IPS-15b (cell line): ENCODE results near the gene CSRNP3.

ENCODE experiments used
- H3K27me3 ChIP-seq: one replicate; pipeline ENCODE4 v1.6.1; 2013; ENCODE audit warnings: low read length; ENCODE audit not compliant: control insufficient read depth, insufficient read depth
- H3K36me3 ChIP-seq: one replicate; pipeline ENCODE4 v1.6.1; 2013; ENCODE audit warnings: low read length; ENCODE audit not compliant: control insufficient read depth, insufficient read depth
- H3K4me1 ChIP-seq: one replicate; pipeline ENCODE4 v1.6.1; 2013; ENCODE audit warnings: mild to moderate bottlenecking, low read length; ENCODE audit not compliant: control insufficient read depth, insufficient read depth
- H3K4me3 ChIP-seq: one replicate; pipeline ENCODE4 v1.5.1; 2013; ENCODE audit warnings: low read depth, low read length
- H3K9ac ChIP-seq: one replicate; pipeline ENCODE4 v1.6.1; 2013; ENCODE audit warnings: low read depth, mild to moderate bottlenecking, low read length
- H3K9me3 ChIP-seq: one replicate; pipeline ENCODE4 v1.6.1; 2013; ENCODE audit warnings: mild to moderate bottlenecking, low read length; ENCODE audit not compliant: control insufficient read depth, insufficient read depth

CSRNP3 gene

DNA sequence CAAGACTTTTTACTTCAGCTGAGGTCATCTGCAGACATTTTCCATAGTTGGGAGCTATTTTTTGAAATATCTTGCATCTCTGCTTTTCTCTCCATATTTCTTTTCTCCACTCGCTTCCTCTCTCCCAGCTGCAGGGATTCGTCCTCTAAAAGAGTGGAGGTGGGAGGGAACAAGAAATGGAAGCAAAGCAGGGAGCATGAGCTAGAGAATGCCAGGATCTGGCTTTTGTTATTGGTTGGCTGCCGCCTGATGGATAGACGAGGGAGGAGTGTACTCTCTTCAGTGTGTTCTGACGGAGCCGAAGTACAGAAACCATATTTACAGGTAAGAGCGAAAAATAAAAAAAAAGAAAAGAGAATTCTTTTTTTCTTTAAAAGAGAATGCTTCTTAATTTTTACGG lies at the start of gene CSRNP3:
Gene CSRNP3, plus strand, starts transcription at position 282 of the 400 bp plus-strand sequence. CDS start 125,368 bp downstream, outside the sequence.
- no peaks in the 10 kb centered on the region for H3K27me3 ChIP-seq
- peak within 1 kb of the TSS; percentile 71 for H3K4me3 ChIP-seq
- no peaks in the 10 kb centered on the region for H3K36me3 ChIP-seq
- H3K9me3 ChIP-seq = no peaks in the 10 kb centered on the region
- H3K9ac ChIP-seq = no peak within 1 kb of the TSS
- H3K4me1 ChIP-seq = peaks cover 11% of the 10 kb centered on the region

DNA sequence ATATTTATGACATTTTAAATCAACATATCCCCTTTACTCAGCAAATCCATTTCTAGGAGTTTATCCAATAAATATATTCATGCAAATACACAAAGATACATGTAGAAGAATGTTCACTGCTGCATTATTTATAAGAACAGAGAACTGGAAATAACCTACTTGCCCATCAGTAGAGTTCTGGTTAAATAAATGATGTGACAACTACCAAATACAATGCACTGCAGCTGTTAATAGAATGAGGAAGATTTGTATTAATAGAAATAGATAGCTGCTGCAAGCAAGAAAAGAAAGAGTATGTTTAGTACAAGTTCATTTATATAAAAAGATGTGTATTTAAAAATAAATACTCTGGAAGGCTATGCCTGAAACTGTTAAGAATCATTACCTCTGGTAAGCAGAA lies 49.3 kb upstream of the CSRNP3 start:
- Histone ChIP-seq H3K4me1 (no peaks in the 10 kb centered on the region), H3K4me3 (no peak overlapping the region), H3K27me3 (no peaks in the 10 kb centered on the region), H3K36me3 (peaks cover 2% of the 10 kb centered on the region), H3K9ac (no peak overlapping the region), H3K9me3 (peaks cover 11% of the 10 kb centered on the region)

DNA sequence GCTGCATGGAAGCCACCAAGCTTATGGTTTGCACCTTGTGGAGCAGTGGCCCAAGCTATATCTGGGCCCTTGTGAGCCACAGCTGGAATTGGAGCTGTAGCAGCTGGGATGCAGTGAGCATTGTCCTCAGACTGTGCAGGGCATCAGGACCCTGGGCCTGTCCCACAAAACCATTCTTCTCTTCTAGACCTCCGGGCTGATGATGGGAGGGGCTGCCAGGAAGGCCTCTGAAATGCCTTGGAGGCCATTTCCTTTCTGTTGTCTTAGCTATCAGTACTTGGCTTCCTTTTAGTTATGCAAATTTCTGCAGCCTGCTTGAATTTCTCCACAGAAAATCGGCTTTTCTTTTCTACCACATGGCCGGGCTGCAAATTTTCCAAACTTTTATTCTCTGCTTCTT lies 46.4 kb upstream of the CSRNP3 start:
- Histone ChIP-seq H3K9ac (no peak overlapping the region), H3K4me3 (peak overlapping the region; percentile 8), H3K4me1 (no peaks in the 10 kb centered on the region), H3K9me3 (peaks cover 11% of the 10 kb centered on the region), H3K27me3 (no peaks in the 10 kb centered on the region), H3K36me3 (peaks cover 2% of the 10 kb centered on the region)

- Histone ChIP-seq H3K4me3 (no peak overlapping the region), H3K9me3 (peaks cover 11% of the 10 kb centered on the region), H3K27me3 (no peaks in the 10 kb centered on the region), H3K4me1 (no peaks in the 10 kb centered on the region), H3K36me3 (peaks cover 2% of the 10 kb centered on the region), H3K9ac (no peak overlapping the region)
Observed at GRCh38 chr2:165425556-165425955, 43.9 kb upstream of the CSRNP3 start.

DNA sequence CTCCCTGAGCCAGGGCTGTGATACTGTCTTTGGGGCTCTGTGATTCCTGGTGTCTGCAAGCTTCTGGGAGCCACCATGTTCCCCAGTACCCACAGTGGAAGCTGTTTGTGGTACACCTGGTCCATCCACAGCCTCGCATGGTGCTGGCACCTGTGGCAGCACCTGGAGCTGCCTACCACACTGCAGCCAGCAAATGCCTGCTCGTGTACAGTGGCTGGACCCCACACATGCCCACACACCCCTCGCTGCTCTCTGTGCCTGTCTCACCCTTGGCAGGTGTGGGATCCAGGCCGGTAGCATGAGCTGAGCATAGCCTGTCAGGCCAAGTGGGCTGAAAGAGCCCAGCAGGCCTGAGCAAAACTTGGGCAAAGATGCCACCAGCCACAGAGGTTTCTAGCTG lies 41.8 kb upstream of the CSRNP3 start:
- Histone ChIP-seq H3K27me3 (no peaks in the 10 kb centered on the region), H3K4me1 (peaks cover 4% of the 10 kb centered on the region), H3K36me3 (peaks cover 2% of the 10 kb centered on the region), H3K9ac (no peak overlapping the region), H3K9me3 (peaks cover 6% of the 10 kb centered on the region), H3K4me3 (no peak overlapping the region)

DNA sequence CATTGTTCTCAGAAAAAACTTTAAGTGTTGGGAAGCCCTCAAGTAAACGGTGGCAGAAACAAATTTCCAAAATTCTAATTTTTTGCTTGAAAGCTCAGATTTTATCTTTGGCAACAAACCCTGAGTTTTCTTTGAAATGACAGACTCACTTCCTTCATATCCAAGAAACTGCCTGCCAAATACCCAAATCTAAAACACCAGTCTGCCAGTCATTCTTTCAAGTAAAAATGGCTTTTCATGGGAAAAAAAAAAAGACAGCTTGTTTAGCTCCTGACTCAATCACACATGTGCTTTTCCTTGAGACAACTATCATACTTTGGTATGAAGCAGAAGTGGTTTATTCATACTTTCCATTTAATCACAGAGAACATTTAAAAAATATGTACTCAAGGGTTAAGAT lies 40.6 kb upstream of the CSRNP3 start:
- no peak overlapping the region for H3K4me3 ChIP-seq
- no peaks in the 10 kb centered on the region for H3K36me3 ChIP-seq
- H3K9ac ChIP-seq = no peak overlapping the region
- no peaks in the 10 kb centered on the region for H3K9me3 ChIP-seq
- peaks cover 6% of the 10 kb centered on the region for H3K4me1 ChIP-seq
- H3K27me3 ChIP-seq = no peaks in the 10 kb centered on the region

GRCh38 chr2:165431014-165431413 lies 38.5 kb upstream of the CSRNP3 start:
- Histone ChIP-seq H3K9me3 (no peaks in the 10 kb centered on the region), H3K4me1 (peaks cover 13% of the 10 kb centered on the region), H3K9ac (no peak overlapping the region), H3K36me3 (no peaks in the 10 kb centered on the region), H3K4me3 (no peak overlapping the region), H3K27me3 (no peaks in the 10 kb centered on the region)

DNA sequence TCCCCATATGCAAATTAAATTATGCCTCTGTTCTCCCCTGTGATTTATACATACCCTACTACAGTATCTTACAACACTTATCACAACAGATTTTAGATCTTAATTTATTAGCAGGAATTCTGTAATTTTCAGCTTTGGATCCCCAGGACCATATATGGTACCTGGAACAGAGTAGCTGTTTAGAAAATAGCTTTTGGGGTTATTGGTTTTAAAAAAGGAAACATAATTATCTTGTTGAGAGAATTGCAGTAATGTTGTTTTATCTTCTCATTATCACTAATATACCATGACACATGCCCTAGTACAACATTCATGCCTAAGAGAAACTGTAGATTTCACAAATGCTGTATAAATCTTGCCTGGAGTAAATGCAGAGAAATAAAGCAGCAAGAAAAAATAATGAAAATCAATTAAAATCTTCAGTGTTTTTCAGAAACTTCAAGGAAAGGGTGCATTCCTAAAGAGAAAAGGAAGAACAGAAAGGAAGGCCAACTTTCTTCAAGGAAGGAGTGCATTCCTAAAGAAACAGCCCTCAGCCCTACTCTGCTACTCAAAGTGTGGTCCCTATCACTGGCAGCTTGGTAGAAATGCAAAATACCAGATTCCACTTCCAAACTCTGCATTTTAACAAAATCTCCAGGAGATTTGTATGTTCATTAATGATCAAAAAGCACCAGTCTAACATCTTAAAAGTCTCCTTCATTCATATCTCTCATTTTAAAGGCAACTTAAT lies 37.1 kb upstream of the CSRNP3 start:
- H3K4me1 ChIP-seq = peaks cover 13% of the 10 kb centered on the region
- no peaks in the 10 kb centered on the region for H3K27me3 ChIP-seq
- no peak overlapping the region for H3K4me3 ChIP-seq
- no peaks in the 10 kb centered on the region for H3K9me3 ChIP-seq
- H3K9ac ChIP-seq = no peak overlapping the region
- no peaks in the 10 kb centered on the region for H3K36me3 ChIP-seq

GRCh38 chr2:165434865-165435496 lies 34.5 kb upstream of the CSRNP3 start:
- H3K4me1 ChIP-seq = peaks cover 13% of the 10 kb centered on the region
- H3K4me3 ChIP-seq = no peak overlapping the region
- H3K9me3 ChIP-seq = no peaks in the 10 kb centered on the region
- no peaks in the 10 kb centered on the region for H3K27me3 ChIP-seq
- no peak overlapping the region for H3K9ac ChIP-seq
- no peaks in the 10 kb centered on the region for H3K36me3 ChIP-seq

- H3K9ac ChIP-seq = no peak overlapping the region
- H3K36me3 ChIP-seq = no peaks in the 10 kb centered on the region
- H3K4me3 ChIP-seq = no peak overlapping the region
- no peaks in the 10 kb centered on the region for H3K9me3 ChIP-seq
- H3K27me3 ChIP-seq = no peaks in the 10 kb centered on the region
- peaks cover 13% of the 10 kb centered on the region for H3K4me1 ChIP-seq
Observed at GRCh38 chr2:165435611-165436010, 33.9 kb upstream of the CSRNP3 start.

- peaks cover 11% of the 10 kb centered on the region for H3K4me1 ChIP-seq
- no peaks in the 10 kb centered on the region for H3K36me3 ChIP-seq
- no peaks in the 10 kb centered on the region for H3K9me3 ChIP-seq
- no peak overlapping the region for H3K9ac ChIP-seq
- no peak overlapping the region for H3K4me3 ChIP-seq
- H3K27me3 ChIP-seq = no peaks in the 10 kb centered on the region
Observed at GRCh38 chr2:165436559-165436958, 32.9 kb upstream of the CSRNP3 start.

DNA sequence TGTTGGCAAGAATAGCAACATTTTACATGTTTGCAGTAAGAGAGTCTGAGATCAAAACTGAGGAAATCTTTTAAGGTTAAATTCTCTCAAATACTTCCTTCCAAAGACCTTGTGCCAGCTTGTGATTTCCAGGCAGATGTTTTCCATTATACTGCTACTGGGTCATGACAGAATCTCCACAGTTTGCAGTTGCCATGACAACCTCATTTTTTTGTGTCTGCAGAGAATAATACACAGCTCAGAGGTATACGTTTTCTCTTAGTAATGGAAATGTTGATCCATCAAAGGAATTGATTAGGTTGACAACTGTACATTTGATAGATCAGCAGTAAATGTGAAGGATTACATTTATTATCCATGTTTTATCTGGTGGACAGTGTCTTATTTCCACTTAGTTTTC lies 29.1 kb upstream of the CSRNP3 start:
- Histone ChIP-seq H3K27me3 (no peaks in the 10 kb centered on the region), H3K9me3 (no peaks in the 10 kb centered on the region), H3K4me1 (peaks cover 2% of the 10 kb centered on the region), H3K36me3 (no peaks in the 10 kb centered on the region), H3K9ac (no peak overlapping the region), H3K4me3 (no peak overlapping the region)
